K562 (cell line): ENCODE measurements around the gene CASP9. TPM values are rescaled to one million over a fixed set of nuclear protein-coding genes. Genes with fewer than 3 reads are reported as not detected.

Experiments
- HOMEZ ChIP-seq: fragments of 250-450 bp; sonication (Bioruptor Pico); IDR thresholded peaks from 2 replicates; pipeline ENCODE4 v1.4.0; 2020; ENCODE audit warnings: mild to moderate bottlenecking, moderate library complexity
- MAFK ChIP-seq: IDR thresholded peaks from 2 replicates; pipeline ENCODE4 v1.6.1; 2011; ENCODE audit warnings: low read length, improper control_type of control experiment
- RERE ChIP-seq: sonication (generic); formaldehyde crosslinking; IDR thresholded peaks from 2 replicates; pipeline ENCODE4 v1.8.0; 2023; ENCODE audit warnings: missing genetic modification reagents, mild to moderate bottlenecking, borderline replicate concordance
- SAFB ChIP-seq: fragments of 200-400 bp; formaldehyde crosslinking; IDR thresholded peaks from 2 replicates; pipeline ENCODE4 v1.6.1; 2017; ENCODE audit warnings: low read depth, low read length, borderline replicate concordance
- SMARCA4 ChIP-seq: fragments of 450-650 bp; IDR thresholded peaks from 2 replicates; pipeline ENCODE4 v1.6.1; 2016
- TEAD1 ChIP-seq, 2 experiments: fragments of 450-650 bp in 1 of 2; sonication (generic) in 1 of 2; formaldehyde crosslinking; IDR thresholded peaks; 2 replicates each; pipeline versions ENCODE4 v1.4.0 to v1.8.0; 2020 to 2022; ENCODE audit warnings: mild to moderate bottlenecking in 2 of 2, missing genetic modification reagents in 1 of 2
- TFE3 ChIP-seq: fragments of 450-650 bp; formaldehyde crosslinking; IDR thresholded peaks from 2 replicates; pipeline ENCODE4 v1.4.0; 2020; ENCODE audit warnings: mild to moderate bottlenecking, mixed read lengths
- XRCC5 ChIP-seq: fragments of 200-400 bp; formaldehyde crosslinking; IDR thresholded peaks from 2 replicates; pipeline ENCODE4 v1.6.1; 2017; ENCODE audit warnings: low read depth, mild to moderate bottlenecking, low read length
- ZBED1 ChIP-seq: IDR thresholded peaks from 2 replicates; pipeline ENCODE4 v1.6.1; 2014
- ZFP30 ChIP-seq: fragments of 250-450 bp; sonication (Bioruptor Pico); IDR thresholded peaks from 2 replicates; pipeline ENCODE4 v1.8.0; 2022; ENCODE audit warnings: moderate library complexity, mild to moderate bottlenecking, inconsistent platforms, borderline replicate concordance
- ZNF274 ChIP-seq: IDR thresholded peaks from 2 replicates; pipeline ENCODE4 v1.6.1; 2011; ENCODE audit warnings: low read depth, mild to moderate bottlenecking, low read length, moderate library complexity, borderline replicate concordance
- ZNF449 ChIP-seq: fragments of 250-450 bp; sonication (Bioruptor Pico); IDR thresholded peaks from 2 replicates; pipeline ENCODE4 v1.8.0; 2022; ENCODE audit warnings: moderate library complexity, mild to moderate bottlenecking, inconsistent platforms
- polyA plus RNA-seq, 8 experiments: library from polyadenylated mRNA; depleted of rRNA in 4 of 8; stranded (reverse) in 5 of 8; unstranded in 3 of 8; fragments of >200 nt; fragmentation: Nextera tagmentation in 2 of 8; fragmentation: Illumina TruSeq in 1 of 8; extraction: Ambion mirVana in 2 of 8; extraction: Trizol in 1 of 8; gene quantifications; 2 replicates each; pipeline versions ENCODE4 v1.2.1 to v1.2.3, GENCODE V29; 2011 to 2014; ENCODE audit warnings: inconsistent platforms in 1 of 8, missing spikeins in 1 of 8
- total RNA-seq, 7 experiments: library from RNA; depleted of rRNA in 6 of 7; stranded (reverse); fragments of >200 nt in 6 of 7; fragmentation: Illumina TruSeq in 2 of 7; extraction: Trizol in 2 of 7; gene quantifications; 2 replicates each; pipeline versions ENCODE4 v1.2.1 to v1.2.3, GENCODE V29; 2011 to 2021; ENCODE audit warnings: low replicate concordance in 1 of 7
- TF ChIP-seq, protein P1 (sequence below): fragments of 250-450 bp; sonication (Bioruptor Pico); IDR thresholded peaks from 2 replicates; pipeline ENCODE4 v1.8.0; 2021; ENCODE audit warnings: borderline replicate concordance, mild to moderate bottlenecking, moderate library complexity; ENCODE audit not compliant: poor library complexity, severe bottlenecking
- TF ChIP-seq, protein P2 (sequence below): fragments of 250-450 bp; sonication (Bioruptor Pico); IDR thresholded peaks from 2 replicates; pipeline ENCODE4 v1.6.1; 2021; ENCODE audit warnings: mild to moderate bottlenecking

Gene CASP9
- total and polyA plus RNA-seq, 9 of the 15 experiments (the other 6 are each of a cell fraction or from before 2014, with no cell fraction given): 10.8 to 54.1 (median 30.7) TPM

- peak; percentile 100 for TF ChIP-seq TFE3 (CRISPR knock-in tag)
- TF ChIP-seq, protein P1, sequence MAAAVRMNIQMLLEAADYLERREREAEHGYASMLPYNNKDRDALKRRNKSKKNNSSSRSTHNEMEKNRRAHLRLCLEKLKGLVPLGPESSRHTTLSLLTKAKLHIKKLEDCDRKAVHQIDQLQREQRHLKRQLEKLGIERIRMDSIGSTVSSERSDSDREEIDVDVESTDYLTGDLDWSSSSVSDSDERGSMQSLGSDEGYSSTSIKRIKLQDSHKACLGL (CRISPR knock-in tag): no peak
- peak; percentile 59 to 82; a peak in 2 of 4 replicates for TF ChIP-seq TEAD1 (CRISPR knock-in tag; IDR thresholded peaks at IDR 0.05)
- TF ChIP-seq RERE (CRISPR knock-in tag): no peak
- no peak; the same call in 1 of the 2 replicates for TF ChIP-seq XRCC5
- TF ChIP-seq ZBED1: no peak
- TF ChIP-seq ZNF274: no peak
- 0 out of 2 replicates have a peak, but pooled peaks have one; percentile 5 for TF ChIP-seq MAFK
- TF ChIP-seq HOMEZ: no peak
- no peak for TF ChIP-seq SMARCA4
- TF ChIP-seq, protein P2, sequence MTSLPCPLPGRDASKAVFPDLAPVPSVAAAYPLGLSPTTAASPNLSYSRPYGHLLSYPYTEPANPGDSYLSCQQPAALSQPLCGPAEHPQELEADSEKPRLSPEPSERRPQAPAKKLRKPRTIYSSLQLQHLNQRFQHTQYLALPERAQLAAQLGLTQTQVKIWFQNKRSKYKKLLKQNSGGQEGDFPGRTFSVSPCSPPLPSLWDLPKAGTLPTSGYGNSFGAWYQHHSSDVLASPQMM: no peak
- TF ChIP-seq ZNF449 (CRISPR knock-in tag): no peak
- TF ChIP-seq SAFB: no peak
- TF ChIP-seq ZFP30 (CRISPR knock-in tag): no peak
Measured at GRCh38 chr1:15526490-15527339, 2.7 kb upstream of the CASP9 start, which contains the start of gene DNAJC16 (continued).
